Muscle of leg (tissue), 11 donors: Measurements from ENCODE around the gene ARL15. TPM values are rescaled to one million over a fixed set of nuclear protein-coding genes. Genes with fewer than 3 reads are reported as not detected.

Source experiments
- DNase-seq: peaks from one replicate; pipeline ENCODE4 v3.0.0; 2013
- H3K27ac ChIP-seq: one replicate; pipeline ENCODE4 v1.5.1; 2013; ENCODE audit warnings: mild to moderate bottlenecking, low read length, control low read depth
- H3K27me3 ChIP-seq: one replicate; pipeline ENCODE4 v1.6.1; 2013; ENCODE audit warnings: low read length; ENCODE audit not compliant: control insufficient read depth, insufficient read depth
- H3K36me3 ChIP-seq: one replicate; pipeline ENCODE4 v1.6.1; 2013; ENCODE audit warnings: low read length; ENCODE audit not compliant: control insufficient read depth, insufficient read depth
- H3K4me1 ChIP-seq: one replicate; pipeline ENCODE4 v1.6.1; 2013; ENCODE audit warnings: low read length; ENCODE audit not compliant: control insufficient read depth, insufficient read depth
- H3K4me3 ChIP-seq: one replicate; pipeline ENCODE4 v1.5.1; 2013; ENCODE audit warnings: low read length, control low read depth
- H3K9me3 ChIP-seq: replicated peaks from 2 replicates; pipeline ENCODE4 v1.6.1; 2013; ENCODE audit warnings: low read depth, low read length; ENCODE audit not compliant: control insufficient read depth
- WGBS: methylation state at CpG from one replicate; pipeline ENCODE4 v1.1.5; 2013; ENCODE audit warnings: missing lambda C conversion rate; ENCODE audit not compliant: insufficient coverage; 5-methylcytosine and 5-hydroxymethylcytosine counted together
- polyA plus RNA-seq, 8 donors: library from polyadenylated mRNA; unstranded; fragments of 120-200 nt; gene quantifications; one replicate each; pipeline versions ENCODE4 v1.2.1 to v1.2.3, GENCODE V29; 2013; ENCODE audit warnings: inconsistent platforms in 1 of 8, low replicate concordance in 1 of 8; ENCODE audit not compliant: insufficient read length in 8 of 8, insufficient read depth in 1 of 8
- total RNA-seq: library from RNA; stranded (reverse); fragments of 120-200 nt; gene quantifications from one replicate; pipeline ENCODE4 v1.2.4, GENCODE V29; 2013

Gene ARL15
- total and polyA plus RNA-seq, 9 donors, result 18.4 to 37.1 (median 23.8) TPM

GRCh38 chr5:54254482-54255198 is 55.7 kb downstream of the ARL15 start:
- peak overlapping the region; percentile 30 for H3K27ac ChIP-seq
- H3K4me3 ChIP-seq, result no peak overlapping the region
- 80% methylated on average over 1 of the region's 6 CpGs for WGBS
- no peaks in the 10 kb centered on the region for H3K27me3 ChIP-seq
- H3K36me3 ChIP-seq, result no peaks in the 10 kb centered on the region
- no peaks in the 10 kb centered on the region for H3K9me3 ChIP-seq
- DNase-seq, result peak; percentile 33
- peaks cover 1% of the 10 kb centered on the region for H3K4me1 ChIP-seq

- no peak for DNase-seq
Observed at GRCh38 chr5:54251981-54252380, 58.4 kb downstream of the ARL15 start.

GRCh38 chr5:54249210-54250028 is 61.0 kb downstream of the ARL15 start:
- no peak overlapping the region for H3K27ac ChIP-seq
- H3K4me3 ChIP-seq, result no peak overlapping the region
- H3K4me1 ChIP-seq, result peaks cover 2% of the 10 kb centered on the region
- WGBS, result 35% methylated on average over 4 of the region's 4 CpGs
- no peaks in the 10 kb centered on the region for H3K36me3 ChIP-seq
- no peaks in the 10 kb centered on the region for H3K27me3 ChIP-seq
- H3K9me3 ChIP-seq, result no peaks in the 10 kb centered on the region
- DNase-seq, result peak; percentile 54

More at GRCh38 chr5:54251981-54252380, 58.4 kb downstream of the ARL15 start:
- H3K4me3 ChIP-seq, result no peak overlapping the region
- no peaks in the 10 kb centered on the region for H3K9me3 ChIP-seq
- peaks cover 2% of the 10 kb centered on the region for H3K4me1 ChIP-seq
- H3K36me3 ChIP-seq, result no peaks in the 10 kb centered on the region
- H3K27ac ChIP-seq, result no peak overlapping the region
- H3K27me3 ChIP-seq, result no peaks in the 10 kb centered on the region
- no CpG with 5 or more reads among the region's 1 CpG for WGBS

- H3K36me3 ChIP-seq, result no peaks in the 10 kb centered on the region
- WGBS, result no CpG with 5 or more reads among the region's 5 CpGs
Observed at GRCh38 chr5:54247226-54247625, 63.1 kb downstream of the ARL15 start.

GRCh38 chr5:54243483-54244080 is 66.8 kb downstream of the ARL15 start:
- H3K4me1 ChIP-seq, result no peaks in the 10 kb centered on the region
- peak; percentile 64 for DNase-seq

More at GRCh38 chr5:54247226-54247625, 63.1 kb downstream of the ARL15 start:
- no peaks in the 10 kb centered on the region for H3K9me3 ChIP-seq
- H3K27ac ChIP-seq, result no peak overlapping the region
- no peak overlapping the region for H3K4me3 ChIP-seq
- no peaks in the 10 kb centered on the region for H3K27me3 ChIP-seq
- peaks cover 2% of the 10 kb centered on the region for H3K4me1 ChIP-seq
- DNase-seq, result no peak

GRCh38 chr5:54242297-54242696 is 68.1 kb downstream of the ARL15 start:
- H3K4me3 ChIP-seq, result no peak overlapping the region
- no peaks in the 10 kb centered on the region for H3K27me3 ChIP-seq
- 81% methylated on average over 2 of the region's 5 CpGs for WGBS
- H3K36me3 ChIP-seq, result no peaks in the 10 kb centered on the region
- H3K9me3 ChIP-seq, result no peaks in the 10 kb centered on the region
- no peak overlapping the region for H3K27ac ChIP-seq
- DNase-seq, result no peak
- H3K4me1 ChIP-seq, result no peaks in the 10 kb centered on the region

More at GRCh38 chr5:54243483-54244080, 66.8 kb downstream of the ARL15 start:
- no peak overlapping the region for H3K4me3 ChIP-seq
- no peaks in the 10 kb centered on the region for H3K27me3 ChIP-seq
- no peaks in the 10 kb centered on the region for H3K9me3 ChIP-seq
- WGBS, result no CpG with 5 or more reads among the region's 4 CpGs
- H3K27ac ChIP-seq, result no peak overlapping the region
- no peaks in the 10 kb centered on the region for H3K36me3 ChIP-seq

GRCh38 chr5:54234304-54234933 is 76.0 kb downstream of the ARL15 start:
- H3K9me3 ChIP-seq, result no peaks in the 10 kb centered on the region
- no peaks in the 10 kb centered on the region for H3K27me3 ChIP-seq
- no CpG with 5 or more reads among the region's 2 CpGs for WGBS
- DNase-seq, result peak; percentile 64
- no peak overlapping the region for H3K4me3 ChIP-seq
- H3K36me3 ChIP-seq, result no peaks in the 10 kb centered on the region
- no peak overlapping the region for H3K27ac ChIP-seq
- H3K4me1 ChIP-seq, result peaks cover 4% of the 10 kb centered on the region

- Histone ChIP-seq H3K9me3 (no peaks in the 10 kb centered on the region), H3K36me3 (no peaks in the 10 kb centered on the region), H3K4me1 (peaks cover 4% of the 10 kb centered on the region), H3K4me3 (no peak overlapping the region), H3K27ac (no peak overlapping the region), H3K27me3 (no peaks in the 10 kb centered on the region)
- DNase-seq, result peak; percentile 22
- WGBS, result 55% methylated on average over 2 of the region's 3 CpGs
Observed at GRCh38 chr5:54230936-54231685, 79.3 kb downstream of the ARL15 start.

- peak; percentile 80 for DNase-seq
- no peak overlapping the region for H3K27ac ChIP-seq
- H3K9me3 ChIP-seq, result no peaks in the 10 kb centered on the region
- H3K36me3 ChIP-seq, result no peaks in the 10 kb centered on the region
- WGBS, result 25% methylated on average over 1 of the region's 6 CpGs
- H3K4me3 ChIP-seq, result no peak overlapping the region
- H3K27me3 ChIP-seq, result no peaks in the 10 kb centered on the region
- H3K4me1 ChIP-seq, result peaks cover 4% of the 10 kb centered on the region
Observed at GRCh38 chr5:54229041-54229780, 81.2 kb downstream of the ARL15 start.
